Esophagus squamous epithelium (tissue), 4 donors: ENCODE data around the gene RRAGD.

Experiments
- POLR2A ChIP-seq, 4 donors: fragments of 450-650 bp; IDR thresholded peaks; one replicate each; pipeline ENCODE4 v1.6.1; 2017; ENCODE audit warnings: antibody characterized with exemption in 4 of 4, mild to moderate bottlenecking in 4 of 4, moderate library complexity in 3 of 4
- TF ChIP-seq, protein P1 (sequence below), 6 experiments: fragments of 450-650 bp in 4 of 6; fragments of 200-600 bp in 2 of 6; sonication (generic) in 2 of 6; IDR thresholded peaks; one replicate each; pipeline ENCODE4 v1.5.1; 2016 to 2019; ENCODE audit warnings: antibody characterized with exemption in 6 of 6, mild to moderate bottlenecking in 4 of 6, moderate library complexity in 4 of 6

DNA sequence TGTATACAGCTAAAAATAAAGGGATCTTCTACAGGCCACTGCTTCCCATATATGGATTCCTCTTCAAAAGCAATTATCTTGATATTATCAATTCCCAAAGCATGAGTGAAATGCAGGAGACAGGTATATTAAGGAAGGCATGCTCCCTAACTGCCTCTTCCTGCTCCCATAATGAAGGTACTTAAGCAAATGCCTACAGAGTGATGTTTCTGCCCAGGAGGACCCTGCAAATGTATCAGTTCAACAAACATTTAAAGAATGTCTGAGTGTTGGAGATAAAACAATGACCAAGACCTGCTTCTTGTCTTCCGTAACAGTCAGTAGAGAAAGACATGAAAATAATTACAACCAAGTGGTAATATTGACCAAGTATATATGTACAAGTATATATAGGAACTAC lies 63.7 kb downstream of the RRAGD start:
- TF ChIP-seq, protein P1, sequence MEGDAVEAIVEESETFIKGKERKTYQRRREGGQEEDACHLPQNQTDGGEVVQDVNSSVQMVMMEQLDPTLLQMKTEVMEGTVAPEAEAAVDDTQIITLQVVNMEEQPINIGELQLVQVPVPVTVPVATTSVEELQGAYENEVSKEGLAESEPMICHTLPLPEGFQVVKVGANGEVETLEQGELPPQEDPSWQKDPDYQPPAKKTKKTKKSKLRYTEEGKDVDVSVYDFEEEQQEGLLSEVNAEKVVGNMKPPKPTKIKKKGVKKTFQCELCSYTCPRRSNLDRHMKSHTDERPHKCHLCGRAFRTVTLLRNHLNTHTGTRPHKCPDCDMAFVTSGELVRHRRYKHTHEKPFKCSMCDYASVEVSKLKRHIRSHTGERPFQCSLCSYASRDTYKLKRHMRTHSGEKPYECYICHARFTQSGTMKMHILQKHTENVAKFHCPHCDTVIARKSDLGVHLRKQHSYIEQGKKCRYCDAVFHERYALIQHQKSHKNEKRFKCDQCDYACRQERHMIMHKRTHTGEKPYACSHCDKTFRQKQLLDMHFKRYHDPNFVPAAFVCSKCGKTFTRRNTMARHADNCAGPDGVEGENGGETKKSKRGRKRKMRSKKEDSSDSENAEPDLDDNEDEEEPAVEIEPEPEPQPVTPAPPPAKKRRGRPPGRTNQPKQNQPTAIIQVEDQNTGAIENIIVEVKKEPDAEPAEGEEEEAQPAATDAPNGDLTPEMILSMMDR (IDR thresholded peaks at IDR 0.05), result no peak
- TF ChIP-seq POLR2A (IDR thresholded peaks at IDR 0.05), result no peak
